HL-60/S4 treated with retinoic acid at 250 ng/mL for 4 days and 3 days (cell line): ENCODE results near the gene SPECC1L.

Experiments
- in situ Hi-C: fragments of 300-500 bp; cut with MboI; formaldehyde crosslinking; loops from 2 replicates; pipeline ENCODE4 v1.7.0; 2022; ENCODE audit warnings: low sequenced_read_pairs

SPECC1L gene

DNA sequence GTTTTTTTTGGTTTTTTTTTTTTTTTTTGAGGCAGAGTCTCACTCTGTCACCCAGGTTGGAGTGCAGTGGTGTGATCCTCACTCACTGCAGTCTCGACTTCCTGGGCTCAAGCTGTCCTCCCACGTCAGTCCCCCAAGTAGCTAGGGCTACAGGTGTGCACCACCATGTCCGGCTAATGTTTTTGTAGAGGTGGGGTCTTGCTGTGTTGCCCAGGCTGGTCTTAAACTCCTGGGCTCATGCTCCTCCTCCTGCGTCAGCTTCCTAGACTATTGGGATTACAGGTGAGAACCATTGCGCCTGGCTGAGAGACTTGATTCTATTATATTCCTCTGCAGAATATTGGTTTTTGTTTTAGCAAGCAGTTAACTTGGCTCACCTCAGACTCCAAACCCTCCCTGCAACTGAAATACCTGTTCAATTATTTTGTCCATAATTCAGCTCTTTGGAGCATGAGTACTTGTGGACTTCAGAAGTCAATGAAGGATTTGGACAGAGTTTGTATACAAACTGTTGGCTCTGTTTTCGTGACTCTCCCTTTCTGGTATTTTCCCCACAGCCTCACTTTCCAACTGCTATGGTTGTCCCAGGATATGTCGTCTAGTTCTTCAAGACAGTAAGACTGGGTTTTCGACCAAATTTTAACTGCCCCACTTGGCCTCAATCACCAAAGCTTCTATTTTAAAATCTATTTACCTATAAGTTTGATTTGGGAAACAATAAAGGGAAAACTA is 87.6 kb downstream of the SPECC1L start:
- in situ Hi-C loops: no loop called here

- in situ Hi-C loops: no loop called here
Measured at GRCh38 chr22:24359452-24360120, 89.0 kb downstream of the SPECC1L start.

- in situ Hi-C loops: no loop called here
Measured at GRCh38 chr22:24361976-24362646, 91.5 kb downstream of the SPECC1L start.

DNA sequence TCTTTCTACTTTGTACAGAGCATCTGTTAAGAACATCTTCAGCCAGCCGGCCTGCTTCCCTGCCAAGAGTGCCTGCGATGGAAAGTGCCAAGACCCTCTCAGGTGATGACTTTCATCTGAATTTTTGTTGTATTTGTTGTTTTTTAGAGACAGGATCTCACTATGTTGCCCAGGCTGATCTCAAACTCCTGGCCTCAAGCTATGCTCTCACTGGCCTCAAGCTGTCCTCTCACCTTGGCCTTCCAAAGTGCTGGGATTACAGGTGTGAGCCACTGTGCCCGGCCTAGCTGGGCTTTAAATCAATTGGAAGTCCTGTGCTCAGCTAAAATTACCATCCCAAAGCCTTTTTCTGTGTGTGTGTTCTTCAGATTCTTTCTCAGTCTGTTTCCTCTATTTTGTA is 92.6 kb downstream of the SPECC1L start:
- in situ Hi-C loops: no loop called here

DNA sequence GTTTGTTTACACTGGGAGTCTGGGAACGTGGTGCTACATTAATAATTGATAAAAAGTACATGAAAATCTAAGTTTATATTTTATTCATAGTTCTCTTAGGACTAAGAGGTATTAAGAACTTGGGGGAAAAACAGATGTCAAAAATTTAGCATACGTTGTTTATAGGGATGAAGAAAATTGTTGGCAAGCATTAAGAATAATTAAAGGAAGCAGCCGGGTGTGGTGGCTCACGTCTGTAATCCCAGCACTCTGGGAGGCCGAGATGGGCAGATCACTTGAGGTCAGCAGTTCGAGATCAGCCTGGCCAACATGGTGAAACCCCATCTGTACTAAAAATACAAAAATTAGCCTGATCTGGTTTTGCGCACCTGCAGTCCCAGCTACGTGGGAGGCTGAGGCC is 96.1 kb downstream of the SPECC1L start:
- in situ Hi-C loops: no loop called here

- in situ Hi-C loops: no loop called here
Measured at GRCh38 chr22:24367841-24368240, 97.2 kb downstream of the SPECC1L start.

DNA sequence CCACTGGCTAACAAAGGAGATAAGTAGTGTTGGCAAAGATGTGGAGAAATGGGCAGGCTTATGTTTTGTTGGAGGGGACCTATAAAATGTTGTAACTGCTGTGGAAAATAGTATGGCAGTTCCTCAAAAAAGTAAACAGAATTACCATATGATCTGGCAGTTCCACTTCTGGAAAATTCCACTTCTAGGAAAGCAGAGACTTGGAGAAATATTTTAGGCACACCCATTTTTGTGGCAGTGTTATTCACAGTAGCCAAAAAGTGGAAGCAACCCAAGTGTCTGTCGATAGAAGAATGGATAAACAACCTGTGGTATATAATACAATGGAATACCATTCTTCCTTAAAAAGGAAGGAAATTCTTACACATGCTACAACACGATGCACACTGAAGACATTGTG is 99.8 kb downstream of the SPECC1L start:
- in situ Hi-C loops: no loop called here

- in situ Hi-C loops: no loop called here
Measured at GRCh38 chr22:24376002-24376401, 105.4 kb downstream of the SPECC1L start.

GRCh38 chr22:24376586-24376985 is 106.0 kb downstream of the SPECC1L start:
- in situ Hi-C loops: no loop called here

DNA sequence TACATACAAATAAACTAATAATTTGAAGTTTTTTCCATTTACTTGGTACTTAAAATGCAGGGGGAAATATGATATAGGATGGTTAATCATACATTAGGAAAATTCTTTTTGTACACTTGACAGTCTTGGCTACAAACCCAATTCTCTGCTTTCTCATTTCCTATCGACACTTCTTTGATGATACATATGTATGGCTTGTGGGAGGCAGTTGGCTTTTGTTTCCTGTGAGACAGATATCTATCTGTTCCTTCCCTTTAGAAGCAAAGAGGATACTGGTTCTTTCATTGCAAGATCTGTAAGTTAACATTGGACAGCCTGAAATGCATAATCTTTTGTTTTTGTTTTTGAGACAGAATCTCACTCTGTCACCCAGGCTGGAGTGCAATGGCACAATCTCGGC is 108.9 kb downstream of the SPECC1L start:
- in situ Hi-C loops: no loop called here

- in situ Hi-C loops: no loop called here
Measured at GRCh38 chr22:24380220-24380904, 109.7 kb downstream of the SPECC1L start.

GRCh38 chr22:24380905-24381230 is 110.2 kb downstream of the SPECC1L start:
- in situ Hi-C loops: no loop called here

DNA sequence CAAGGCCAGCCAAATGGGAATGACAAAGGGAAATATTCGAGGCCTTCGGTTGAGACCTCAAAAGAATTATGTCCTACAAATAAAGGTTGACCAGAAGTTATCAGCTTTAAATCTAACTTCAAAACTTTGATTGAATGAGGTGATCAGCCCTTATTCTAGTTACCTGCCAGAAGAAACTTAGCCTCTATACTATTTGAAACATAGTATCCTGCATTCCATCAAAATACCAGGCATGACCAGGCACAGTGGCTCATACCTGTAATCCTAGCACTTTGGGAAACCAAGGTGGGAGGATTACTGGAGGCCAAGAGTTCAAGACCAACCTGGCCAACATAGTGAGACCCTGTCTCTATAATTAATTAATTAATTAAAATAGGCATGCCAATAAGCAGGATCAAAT is 112.4 kb downstream of the SPECC1L start:
- in situ Hi-C loops: no loop called here

DNA sequence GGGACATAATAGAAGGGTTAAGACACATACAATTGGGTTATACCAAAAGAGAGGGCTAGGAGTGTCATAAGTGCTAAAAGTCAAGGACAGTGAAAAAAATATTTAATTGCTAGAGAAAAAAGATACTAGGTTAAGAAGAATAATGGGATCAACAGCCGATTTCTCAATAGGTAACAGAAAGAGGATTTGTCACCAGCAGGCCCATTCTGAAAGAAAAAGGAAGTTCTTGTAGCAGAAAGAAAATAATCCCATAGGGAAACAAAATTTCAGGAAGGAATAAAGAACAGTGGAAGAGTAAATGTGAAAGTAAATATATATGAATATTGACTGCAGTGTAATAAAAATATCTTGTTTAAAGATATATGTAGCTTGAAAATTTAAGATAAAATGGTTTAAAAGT is 113.5 kb downstream of the SPECC1L start:
- in situ Hi-C loops: no loop called here

DNA sequence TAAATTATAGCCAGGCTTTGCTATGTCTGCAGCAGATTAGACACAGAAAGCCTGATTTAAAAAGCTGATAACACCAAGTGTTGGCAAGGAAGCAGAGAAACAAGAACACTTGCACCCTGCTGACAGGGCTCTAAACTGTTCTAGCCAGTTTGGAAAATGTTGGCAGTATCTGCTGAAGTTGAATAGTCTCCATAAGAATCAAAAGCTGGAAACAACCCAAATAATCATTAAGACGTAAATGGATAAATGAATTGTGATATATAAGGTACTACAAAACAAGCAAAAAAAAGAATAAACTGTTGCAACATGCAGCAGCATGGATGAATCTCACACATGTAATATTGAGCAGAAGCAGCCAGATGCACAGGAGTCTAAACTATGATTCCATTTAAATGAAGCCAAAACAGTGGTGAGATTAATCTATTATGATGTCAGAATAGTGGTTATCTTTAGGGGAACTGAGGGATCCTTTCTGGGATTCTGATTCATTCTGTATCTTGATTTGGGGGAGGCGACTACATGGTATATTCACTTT is 116.4 kb downstream of the SPECC1L start:
- in situ Hi-C loops: no loop called here

GRCh38 chr22:24389680-24390079 is 119.0 kb downstream of the SPECC1L start:
- in situ Hi-C loops: no loop called here

DNA sequence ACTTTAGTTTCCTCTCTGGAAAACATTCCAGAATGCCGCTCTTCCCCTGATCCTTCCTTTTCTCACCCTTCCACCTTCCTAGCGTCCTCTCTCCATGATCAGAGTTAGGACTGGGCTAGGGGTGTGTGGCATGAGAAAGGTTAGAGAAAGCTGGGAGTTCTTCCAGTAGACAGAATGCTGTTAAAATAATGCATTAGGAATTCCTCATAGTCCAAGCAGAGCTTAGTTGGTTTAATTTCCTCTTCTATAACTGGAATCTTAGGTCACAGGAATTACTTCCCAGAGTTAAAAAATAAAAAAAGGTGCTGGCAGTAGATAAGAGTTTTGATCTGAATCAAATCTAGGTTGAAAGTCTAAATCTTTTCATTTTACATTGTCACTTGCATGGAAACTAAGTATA is 119.5 kb downstream of the SPECC1L start:
- in situ Hi-C loops: no loop called here

DNA sequence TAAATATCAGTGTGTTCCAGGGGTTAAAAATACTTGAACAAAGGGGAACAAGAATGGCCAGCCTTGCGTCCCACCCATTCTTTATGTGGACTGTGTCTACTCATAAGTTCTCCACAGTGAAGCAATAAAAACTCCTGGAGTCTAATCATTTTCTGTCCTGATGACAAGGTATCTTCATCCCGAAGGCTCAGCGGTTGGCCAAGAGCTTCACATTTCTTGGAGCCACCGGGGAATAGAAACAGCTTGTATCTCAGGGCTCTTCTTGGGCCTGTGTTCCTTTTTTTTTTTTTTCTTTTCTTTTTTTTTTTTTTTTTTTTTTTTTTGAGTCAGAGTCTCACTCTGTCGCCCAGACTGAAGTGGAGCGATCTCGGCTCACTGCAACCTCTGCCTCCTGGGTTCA is 119.9 kb downstream of the SPECC1L start:
- in situ Hi-C loops: no loop called here

- in situ Hi-C loops: no loop called here
Measured at GRCh38 chr22:24391836-24392217, 121.2 kb downstream of the SPECC1L start.

DNA sequence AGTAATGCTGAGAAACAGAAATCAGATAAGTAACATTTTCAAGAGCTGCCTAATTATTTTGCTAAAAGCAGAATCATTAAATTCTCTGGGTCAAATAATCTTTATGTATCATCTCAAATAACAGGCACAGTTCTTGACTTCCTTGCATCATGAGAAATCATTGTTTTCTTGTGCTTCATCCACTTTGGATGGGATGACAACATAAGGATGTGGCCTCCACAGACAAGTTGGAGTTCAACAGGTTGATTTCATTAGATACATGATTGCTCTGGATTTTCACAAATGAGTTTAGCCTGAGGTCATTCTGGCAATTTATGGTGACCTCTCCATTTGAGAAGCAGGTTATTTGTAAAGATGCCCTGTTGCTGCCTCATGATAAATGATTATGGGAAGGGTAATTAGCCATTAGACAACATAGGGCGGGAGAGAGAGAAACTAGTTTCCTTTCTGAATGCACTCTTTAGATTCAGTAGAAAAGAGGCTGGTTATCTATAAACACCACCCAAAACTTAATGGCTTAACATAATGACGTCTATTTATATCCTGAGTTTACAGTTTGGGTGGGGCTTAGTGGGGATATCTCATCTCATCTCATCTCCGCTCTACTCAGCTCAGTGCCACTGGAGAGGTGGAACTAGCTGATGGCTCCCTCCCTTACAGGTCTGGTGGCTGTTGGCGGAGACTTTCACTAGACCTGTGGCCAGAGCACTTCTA is 121.7 kb downstream of the SPECC1L start:
- in situ Hi-C loops: no loop called here

- in situ Hi-C loops: no loop called here
Measured at GRCh38 chr22:24393012-24393559, 122.5 kb downstream of the SPECC1L start.
